GM21576 (cell line): ENCODE results near the gene ANGEL2.
"Not testable (repeated sequence)": the region's sequence is repeated elsewhere in the genome, so short reads cannot be mapped to it uniquely, and the experiment has no call there.

ENCODE experiments used
- ATAC-seq: cut with Tn5 transposase; IDR thresholded peaks from one replicate; pipeline ENCODE4 v1.9.1; 2021; ENCODE audit warnings: mild to moderate bottlenecking, moderate library complexity; ENCODE audit not compliant: unreplicated experiment

The ANGEL2 gene

GRCh38 chr1:213020016-213020415 is 4.3 kb upstream of the ANGEL2 start:
- ATAC-seq: no peak

GRCh38 chr1:213019450-213019849 is 3.8 kb upstream of the ANGEL2 start:
- ATAC-seq: no peak

- ATAC-seq: no peak
Measured at GRCh38 chr1:213017447-213018273, 2.0 kb upstream of the ANGEL2 start.

GRCh38 chr1:213014642-213015041 is 1.0 kb downstream of the ANGEL2 start:
- no peak for ATAC-seq

- ATAC-seq: peak; percentile 88
Measured at GRCh38 chr1:213008564-213008963, 7.1 kb downstream of the ANGEL2 start.

- ATAC-seq: no peak
Measured at GRCh38 chr1:213003256-213003655, 12.4 kb downstream of the ANGEL2 start.

GRCh38 chr1:212994926-212995325 is 20.7 kb downstream of the ANGEL2 start:
- no peak for ATAC-seq

- not testable (repeated sequence) for ATAC-seq
Measured at GRCh38 chr1:212993960-212994359, 21.7 kb downstream of the ANGEL2 start.

GRCh38 chr1:212990276-212990675 is 25.4 kb downstream of the ANGEL2 start:
- ATAC-seq: no peak

GRCh38 chr1:212987702-212988322 is 27.9 kb downstream of the ANGEL2 start:
- no peak for ATAC-seq

GRCh38 chr1:212986551-212986950 is 29.1 kb downstream of the ANGEL2 start:
- ATAC-seq: no peak

- no peak for ATAC-seq
Measured at GRCh38 chr1:212984522-212985291, 31.0 kb downstream of the ANGEL2 start.

GRCh38 chr1:212983482-212983881 is 32.2 kb downstream of the ANGEL2 start:
- no peak for ATAC-seq

- ATAC-seq: no peak
Measured at GRCh38 chr1:212982430-212983152, 33.1 kb downstream of the ANGEL2 start.

GRCh38 chr1:212981571-212982328 is 33.9 kb downstream of the ANGEL2 start:
- peak; percentile 51 for ATAC-seq

GRCh38 chr1:212981025-212981495 is 34.6 kb downstream of the ANGEL2 start:
- no peak for ATAC-seq

GRCh38 chr1:212980123-212980785 is 35.4 kb downstream of the ANGEL2 start:
- no peak for ATAC-seq

GRCh38 chr1:212979340-212980122 is 36.1 kb downstream of the ANGEL2 start:
- peak; percentile 66 for ATAC-seq
